Measurements from ENCODE around the gene POU2F3.
A peak's percentile ranks its signal among the peaks of the same experiment; 100 is the strongest.

The POU2F3 gene

GRCh38 chr11:120226714-120227113, 13.2 kb upstream of the POU2F3 start:
- CTCF ChIA-PET, result interaction anchor here (0.9 to 1.5 kb wide), 2 partner anchors 54 to 75 kb away, joined by 3 to 4 read pairs; no protein-coding TSS in a partner anchor
- no peaks in the 10 kb centered on the region for H3K9me3 Mint-ChIP-seq
- no peak for DNase-seq
- H3K36me3 Mint-ChIP-seq, result no peaks in the 10 kb centered on the region
- H3K27me3 Mint-ChIP-seq, result peaks cover 42% of the 10 kb centered on the region
- no peak overlapping the region for H3K4me3 Mint-ChIP-seq
- H3K4me1 Mint-ChIP-seq, result no peaks in the 10 kb centered on the region
- peak overlapping the region; percentile 66 for H3K27ac Mint-ChIP-seq

GRCh38 chr11:120227228-120227852, 12.6 kb upstream of the POU2F3 start:
- H3K36me3 Mint-ChIP-seq, result no peaks in the 10 kb centered on the region
- no peak overlapping the region for H3K4me3 Mint-ChIP-seq
- H3K9me3 Mint-ChIP-seq, result no peaks in the 10 kb centered on the region
- no peak overlapping the region for H3K27ac Mint-ChIP-seq
- H3K27me3 Mint-ChIP-seq, result peaks cover 47% of the 10 kb centered on the region
- CTCF ChIA-PET, result interaction anchor here (0.9 to 1.5 kb wide), 3 partner anchors 55 to 74 kb away, joined by 3 to 4 read pairs (median 4); no protein-coding TSS in a partner anchor
- H3K4me1 Mint-ChIP-seq, result no peaks in the 10 kb centered on the region
- DNase-seq, result no peak

GRCh38 chr11:120228794-120229384, 11.1 kb upstream of the POU2F3 start:
- CTCF ChIA-PET, result interaction anchor here (0.5 to 11.7 kb wide), 15 partner anchors 14 to 554 kb away, joined by 3 to 234 read pairs (median 5); no protein-coding TSS in a partner anchor
- Mint-ChIP-seq H3K27me3 (peaks cover 40% of the 10 kb centered on the region), H3K36me3 (no peaks in the 10 kb centered on the region), H3K9me3 (no peaks in the 10 kb centered on the region), H3K4me3 (no peak overlapping the region), H3K27ac (no peak overlapping the region), H3K4me1 (no peaks in the 10 kb centered on the region)
- no peak for DNase-seq

- H3K4me1 Mint-ChIP-seq, result no peaks in the 10 kb centered on the region
- CTCF ChIA-PET, result interaction anchor here (0.9 to 11.7 kb wide), 16 partner anchors 13 to 555 kb away, joined by 3 to 234 read pairs (median 5); no protein-coding TSS in a partner anchor
- peaks cover 42% of the 10 kb centered on the region for H3K27me3 Mint-ChIP-seq
- no peaks in the 10 kb centered on the region for H3K36me3 Mint-ChIP-seq
- no peaks in the 10 kb centered on the region for H3K9me3 Mint-ChIP-seq
- no peak overlapping the region for H3K4me3 Mint-ChIP-seq
- no peak overlapping the region for H3K27ac Mint-ChIP-seq
- peak; percentile 52 for DNase-seq
Measured at GRCh38 chr11:120229451-120230424, 10.2 kb upstream of the POU2F3 start.

GRCh38 chr11:120230433-120231071, 9.4 kb upstream of the POU2F3 start:
- Mint-ChIP-seq H3K4me1 (no peaks in the 10 kb centered on the region), H3K36me3 (no peaks in the 10 kb centered on the region), H3K27ac (no peak overlapping the region), H3K9me3 (no peaks in the 10 kb centered on the region), H3K4me3 (no peak overlapping the region), H3K27me3 (peaks cover 42% of the 10 kb centered on the region)
- CTCF ChIA-PET, result interaction anchor here (0.9 to 11.7 kb wide), 9 partner anchors 12 to 84 kb away, joined by 3 to 234 read pairs (median 5); no protein-coding TSS in a partner anchor
- no peak for DNase-seq

- H3K9me3 Mint-ChIP-seq, result no peaks in the 10 kb centered on the region
- H3K27me3 Mint-ChIP-seq, result peaks cover 48% of the 10 kb centered on the region
- no peak for DNase-seq
- H3K27ac Mint-ChIP-seq, result no peak overlapping the region
- H3K4me1 Mint-ChIP-seq, result no peaks in the 10 kb centered on the region
- no peaks in the 10 kb centered on the region for H3K36me3 Mint-ChIP-seq
- CTCF ChIA-PET, result interaction anchor here (0.7 to 11.7 kb wide), 4 partner anchors 13 to 69 kb away, joined by 3 to 234 read pairs (median 19); no protein-coding TSS in a partner anchor
- no peak overlapping the region for H3K4me3 Mint-ChIP-seq
Measured at GRCh38 chr11:120231963-120232362, 8.0 kb upstream of the POU2F3 start.

GRCh38 chr11:120233207-120233803, 6.6 kb upstream of the POU2F3 start:
- H3K4me3 Mint-ChIP-seq, result no peak overlapping the region
- no peaks in the 10 kb centered on the region for H3K9me3 Mint-ChIP-seq
- H3K27ac Mint-ChIP-seq, result no peak overlapping the region
- no peaks in the 10 kb centered on the region for H3K36me3 Mint-ChIP-seq
- CTCF ChIA-PET, result interaction anchor here (1.0 to 11.7 kb wide), 5 partner anchors 15 to 102 kb away, joined by 3 to 234 read pairs (median 6); no protein-coding TSS in a partner anchor
- no peak for DNase-seq
- H3K27me3 Mint-ChIP-seq, result peaks cover 61% of the 10 kb centered on the region
- no peaks in the 10 kb centered on the region for H3K4me1 Mint-ChIP-seq

GRCh38 chr11:120235024-120235628, 4.8 kb upstream of the POU2F3 start:
- H3K4me1 Mint-ChIP-seq, result no peaks in the 10 kb centered on the region
- DNase-seq, result peak; percentile 76
- no peak overlapping the region for H3K4me3 Mint-ChIP-seq
- H3K36me3 Mint-ChIP-seq, result no peaks in the 10 kb centered on the region
- H3K27me3 Mint-ChIP-seq, result peaks cover 78% of the 10 kb centered on the region
- CTCF ChIA-PET, result interaction anchor here (0.6 to 11.7 kb wide), 18 partner anchors 8 to 451 kb away, joined by 3 to 234 read pairs (median 4); no protein-coding TSS in a partner anchor
- no peak overlapping the region for H3K27ac Mint-ChIP-seq
- H3K9me3 Mint-ChIP-seq, result no peaks in the 10 kb centered on the region

GRCh38 chr11:120236169-120237107, 3.5 kb upstream of the POU2F3 start:
- DNase-seq, result no peak
- no peaks in the 10 kb centered on the region for H3K4me1 Mint-ChIP-seq
- no peaks in the 10 kb centered on the region for H3K36me3 Mint-ChIP-seq
- no peak overlapping the region for H3K4me3 Mint-ChIP-seq
- peaks cover 86% of the 10 kb centered on the region for H3K27me3 Mint-ChIP-seq
- CTCF ChIA-PET, result interaction anchor here (0.9 to 11.7 kb wide), 12 partner anchors 7 to 98 kb away, joined by 3 to 234 read pairs (median 6); no protein-coding TSS in a partner anchor
- H3K9me3 Mint-ChIP-seq, result no peaks in the 10 kb centered on the region
- no peak overlapping the region for H3K27ac Mint-ChIP-seq

- Mint-ChIP-seq H3K9me3 (no peaks in the 10 kb centered on the region), H3K4me3 (no peak overlapping the region), H3K36me3 (no peaks in the 10 kb centered on the region), H3K4me1 (no peaks in the 10 kb centered on the region), H3K27ac (no peak overlapping the region), H3K27me3 (peaks cover 98% of the 10 kb centered on the region)
- no peak for DNase-seq
- CTCF ChIA-PET, result interaction anchor here (11.7 kb wide), 1 partner anchor 62 kb away, joined by 234 read pairs; no protein-coding TSS in a partner anchor
Measured at GRCh38 chr11:120238968-120239620, 846 bp upstream of the POU2F3 start.

- Mint-ChIP-seq H3K27me3 (peaks cover 97% of the 10 kb centered on the region), H3K4me3 (no peak overlapping the region), H3K4me1 (peaks cover 5% of the 10 kb centered on the region), H3K9me3 (no peaks in the 10 kb centered on the region), H3K36me3 (no peaks in the 10 kb centered on the region), H3K27ac (no peak overlapping the region)
- no peak for DNase-seq
- CTCF ChIA-PET, result interaction anchor here (1.2 kb wide), 1 partner anchor 62 kb away, joined by 4 read pairs; no protein-coding TSS in a partner anchor
Measured at GRCh38 chr11:120240866-120241265, 926 bp downstream of the POU2F3 start.
